DMS153 treated with DMSO at 0.1 percent for 48 hours (cell line): ENCODE measurements around the gene HIVEP3.

ENCODE experiments used
- DNase-seq: peaks from one replicate; lab custom pipeline; 2025; ENCODE audit not compliant: unreplicated experiment; lab: John Stamatoyannopoulos, UW

Gene HIVEP3

GRCh38 chr1:41672641-41673361 is 245.9 kb downstream of the HIVEP3 start:
- no peak for DNase-seq

- no peak for DNase-seq
Measured at GRCh38 chr1:41672173-41672572, 246.5 kb downstream of the HIVEP3 start.

GRCh38 chr1:41671116-41671755 is 247.5 kb downstream of the HIVEP3 start:
- no peak for DNase-seq

- no peak for DNase-seq
Measured at GRCh38 chr1:41670217-41670957, 248.3 kb downstream of the HIVEP3 start.

- DNase-seq: no peak
Measured at GRCh38 chr1:41668967-41669366, 249.8 kb downstream of the HIVEP3 start.

- DNase-seq: no peak
Measured at GRCh38 chr1:41668054-41668660, 250.6 kb downstream of the HIVEP3 start.

- no peak for DNase-seq
Measured at GRCh38 chr1:41666981-41667631, 251.6 kb downstream of the HIVEP3 start.

GRCh38 chr1:41665962-41666917 is 252.5 kb downstream of the HIVEP3 start:
- DNase-seq: no peak

- no peak for DNase-seq
Measured at GRCh38 chr1:41664861-41665640, 253.7 kb downstream of the HIVEP3 start.

- DNase-seq: no peak
Measured at GRCh38 chr1:41663671-41664400, 254.9 kb downstream of the HIVEP3 start.

GRCh38 chr1:41662765-41663437 is 255.8 kb downstream of the HIVEP3 start:
- DNase-seq: no peak

GRCh38 chr1:41662061-41662764 is 256.5 kb downstream of the HIVEP3 start:
- DNase-seq: no peak

GRCh38 chr1:41661428-41662060 is 257.2 kb downstream of the HIVEP3 start:
- no peak for DNase-seq

- DNase-seq: no peak
Measured at GRCh38 chr1:41660570-41661427, 257.9 kb downstream of the HIVEP3 start.

- DNase-seq: no peak
Measured at GRCh38 chr1:41659903-41660302, 258.8 kb downstream of the HIVEP3 start.

GRCh38 chr1:41659159-41659495 is 259.6 kb downstream of the HIVEP3 start:
- DNase-seq: no peak
